ENCODE results near the gene ZNF677. TPM values are rescaled to one million over a fixed set of nuclear protein-coding genes. Genes with fewer than 3 reads are reported as not detected.
"Not testable (repeated sequence)": the region's sequence is repeated elsewhere in the genome, so short reads cannot be mapped to it uniquely, and the experiment has no call there.

Gene ZNF677
- total and polyA plus RNA-seq, 7 donors, result 3.3 to 9.7 (median 6.8) TPM

- no peak overlapping the region for H3K4me3 ChIP-seq
- ATAC-seq (no peak), DNase-seq (no peak)
- TF ChIP-seq, protein P1, sequence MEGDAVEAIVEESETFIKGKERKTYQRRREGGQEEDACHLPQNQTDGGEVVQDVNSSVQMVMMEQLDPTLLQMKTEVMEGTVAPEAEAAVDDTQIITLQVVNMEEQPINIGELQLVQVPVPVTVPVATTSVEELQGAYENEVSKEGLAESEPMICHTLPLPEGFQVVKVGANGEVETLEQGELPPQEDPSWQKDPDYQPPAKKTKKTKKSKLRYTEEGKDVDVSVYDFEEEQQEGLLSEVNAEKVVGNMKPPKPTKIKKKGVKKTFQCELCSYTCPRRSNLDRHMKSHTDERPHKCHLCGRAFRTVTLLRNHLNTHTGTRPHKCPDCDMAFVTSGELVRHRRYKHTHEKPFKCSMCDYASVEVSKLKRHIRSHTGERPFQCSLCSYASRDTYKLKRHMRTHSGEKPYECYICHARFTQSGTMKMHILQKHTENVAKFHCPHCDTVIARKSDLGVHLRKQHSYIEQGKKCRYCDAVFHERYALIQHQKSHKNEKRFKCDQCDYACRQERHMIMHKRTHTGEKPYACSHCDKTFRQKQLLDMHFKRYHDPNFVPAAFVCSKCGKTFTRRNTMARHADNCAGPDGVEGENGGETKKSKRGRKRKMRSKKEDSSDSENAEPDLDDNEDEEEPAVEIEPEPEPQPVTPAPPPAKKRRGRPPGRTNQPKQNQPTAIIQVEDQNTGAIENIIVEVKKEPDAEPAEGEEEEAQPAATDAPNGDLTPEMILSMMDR (IDR thresholded peaks at IDR 0.05), result no peak
- WGBS, 3 donors, result 50 to 58% (median 56%) methylated on average over 4 of the region's 4 CpGs
- no peaks in the 10 kb centered on the region for H3K9me3 ChIP-seq
- intact Hi-C loops (cut with DNase I), result no loop called here
- H3K36me3 ChIP-seq (ENCODE audit: insufficient read depth in 1 of 2, low read depth in 1 of 2), result no peaks in the 10 kb centered on the region
- no peak overlapping the region for H3K27ac ChIP-seq
- no peaks in the 10 kb centered on the region for H3K4me1 ChIP-seq
- H3K27me3 ChIP-seq (ENCODE audit: insufficient read depth in 3 of 3, low read length in 2 of 3), result no peaks in the 10 kb centered on the region
Measured at GRCh38 chr19:53285087-53285486, 30.4 kb upstream of the ZNF677 start.

GRCh38 chr19:53281947-53282346, 27.3 kb upstream of the ZNF677 start:
- H3K36me3 ChIP-seq (ENCODE audit: insufficient read depth in 1 of 2, low read depth in 1 of 2); H3K9me3 ChIP-seq; H3K4me1 ChIP-seq; H3K27ac ChIP-seq; intact Hi-C loops (cut with DNase I); H3K27me3 ChIP-seq (ENCODE audit: insufficient read depth in 3 of 3, low read length in 2 of 3); ATAC-seq; H3K4me3 ChIP-seq; DNase-seq: not testable (repeated sequence)
- WGBS, 3 donors, result 25 to 58% (median 40%) methylated on average over 1 to 3 of the region's 8 CpGs

DNA sequence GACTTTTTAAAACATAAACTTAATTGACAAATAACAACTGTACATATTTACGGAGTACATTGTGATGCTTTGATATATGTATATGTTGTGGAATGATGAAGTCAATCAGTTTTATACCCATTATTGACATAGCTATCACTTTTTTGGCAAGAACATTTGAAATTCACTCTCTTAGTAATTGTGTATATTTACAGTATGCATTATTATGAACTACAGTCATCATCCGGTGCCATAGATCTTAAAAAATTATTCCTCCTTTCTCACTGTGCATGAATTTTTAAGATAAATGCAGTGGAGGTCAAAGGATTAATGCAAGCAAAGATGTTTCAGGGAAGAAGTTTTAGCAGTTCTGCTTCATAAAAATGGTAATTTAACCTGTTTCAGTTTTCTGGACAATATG, 20.8 kb upstream of the ZNF677 start:
- ATAC-seq (no peak), DNase-seq (no peak)
- Histone ChIP-seq H3K36me3 (ENCODE audit: insufficient read depth in 1 of 2, low read depth in 1 of 2) (no peaks in the 10 kb centered on the region), H3K4me1 (no peaks in the 10 kb centered on the region), H3K4me3 (no peak overlapping the region), H3K9me3 (no peaks in the 10 kb centered on the region), H3K27me3 (ENCODE audit: insufficient read depth in 3 of 3, low read length in 2 of 3) (peaks cover 0 to 2% (median 0%) of the 10 kb centered on the region in 3 donors), H3K27ac (no peak overlapping the region)
- TF ChIP-seq, protein P1 (IDR thresholded peaks at IDR 0.05), result no peak
- WGBS, 3 donors, result 94 to 95% (median 95%) methylated on average over 2 of the region's 2 CpGs
- intact Hi-C loops (cut with DNase I), result no loop called here

GRCh38 chr19:53272044-53272443, 17.4 kb upstream of the ZNF677 start:
- TF ChIP-seq, protein P1 (IDR thresholded peaks at IDR 0.05), result no peak
- WGBS, 3 donors, result 74 to 84% (median 79%) methylated on average over 8 to 9 of the region's 9 CpGs
- Histone ChIP-seq H3K36me3 (ENCODE audit: insufficient read depth in 1 of 2, low read depth in 1 of 2) (no peaks in the 10 kb centered on the region), H3K4me1 (no peaks in the 10 kb centered on the region), H3K27me3 (ENCODE audit: insufficient read depth in 3 of 3, low read length in 2 of 3) (peaks cover 0 to 2% (median 0%) of the 10 kb centered on the region in 3 donors), H3K4me3 (no peak overlapping the region), H3K27ac (no peak overlapping the region), H3K9me3 (no peaks in the 10 kb centered on the region)
- intact Hi-C loops (cut with DNase I), result no loop called here
- ATAC-seq (no peak), DNase-seq (no peak)

DNA sequence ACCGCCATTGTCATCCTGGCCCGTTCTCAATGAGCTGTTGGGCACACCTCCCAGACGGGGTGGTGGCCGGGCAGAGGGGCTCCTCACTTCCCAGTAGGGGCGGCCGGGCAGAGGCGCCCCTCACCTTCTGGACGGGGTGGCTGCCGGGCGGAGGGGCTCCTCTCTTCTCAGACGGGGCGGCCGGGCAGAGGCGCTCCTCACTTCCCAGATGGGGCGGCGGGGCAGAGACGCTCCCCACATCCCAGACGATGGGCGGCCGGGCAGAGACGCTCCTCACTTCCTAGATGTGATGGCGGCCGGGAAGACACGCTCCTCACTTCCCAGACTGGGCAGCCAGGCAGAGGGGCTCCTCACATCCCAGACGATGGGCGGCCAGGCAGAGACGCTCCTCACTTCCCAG, 15.2 kb upstream of the ZNF677 start:
- H3K9me3 ChIP-seq; ATAC-seq; H3K27me3 ChIP-seq (ENCODE audit: insufficient read depth in 3 of 3, low read length in 2 of 3); H3K4me3 ChIP-seq; intact Hi-C loops (cut with DNase I); H3K36me3 ChIP-seq (ENCODE audit: insufficient read depth in 1 of 2, low read depth in 1 of 2); DNase-seq; H3K4me1 ChIP-seq; H3K27ac ChIP-seq: not testable (repeated sequence)
- WGBS, 3 donors, result 94 to 97% (median 95%) methylated on average over 10 to 27 of the region's 27 CpGs

- not testable (repeated sequence) for H3K27me3 ChIP-seq (ENCODE audit: insufficient read depth in 3 of 3, low read length in 2 of 3)
- WGBS, 3 donors, result 86 to 96% (median 89%) methylated on average over 3 to 4 of the region's 5 CpGs
Measured at GRCh38 chr19:53267623-53268022, 12.9 kb upstream of the ZNF677 start, which contains the start of gene VN1R4. Gene VN1R4 (minus strand): TSS chr19:53267723. CDS start chr19:53267665, 58 bp downstream.

DNA sequence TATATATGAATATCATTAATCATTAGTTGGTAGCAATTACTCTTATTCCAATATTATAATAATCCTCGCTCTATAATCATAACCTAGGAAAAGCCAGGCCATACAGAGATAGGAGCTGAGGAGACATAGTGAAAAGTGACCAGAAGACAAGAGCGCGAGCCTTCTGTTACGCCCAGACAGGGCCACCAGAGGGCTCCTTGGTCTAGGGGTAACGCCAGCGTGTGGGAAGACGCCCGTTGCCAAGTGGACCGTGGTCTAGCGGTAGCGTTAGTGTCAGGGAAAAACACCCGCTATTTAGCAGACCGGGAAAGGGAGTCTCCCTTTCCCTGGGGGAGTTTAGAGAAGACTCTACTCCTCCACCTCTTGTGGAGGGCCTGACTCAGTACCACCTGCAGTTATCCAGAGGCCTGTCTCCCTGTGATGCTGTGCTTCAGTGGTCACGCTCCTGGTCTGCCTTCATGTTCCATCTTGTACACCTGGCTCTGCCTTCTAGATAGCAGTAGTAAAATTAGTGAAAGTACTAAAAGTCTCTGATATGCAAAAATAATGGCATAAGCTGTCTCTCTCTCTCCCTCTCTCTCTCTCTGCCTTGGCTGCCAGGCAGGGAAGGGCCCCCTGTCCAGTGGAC, 3.2 kb upstream of the ZNF677 start, which contains the start of gene VN1R2:
Gene VN1R2, plus strand, starts transcription at position 578 of the 628 bp plus-strand sequence. CDS start 84 bp downstream, outside the sequence.
- ATAC-seq; DNase-seq; H3K4me3 ChIP-seq; H3K36me3 ChIP-seq (ENCODE audit: insufficient read depth in 1 of 2, low read depth in 1 of 2); H3K27me3 ChIP-seq (ENCODE audit: insufficient read depth in 3 of 3, low read length in 2 of 3); intact Hi-C loops (cut with DNase I); H3K4me1 ChIP-seq; H3K27ac ChIP-seq: not testable (repeated sequence)
- peaks cover 22% of the 10 kb centered on the region for H3K9me3 ChIP-seq
- 56 to 62% (median 58%) methylated on average over 14 of the region's 14 CpGs for WGBS, 3 donors

More at GRCh38 chr19:53267623-53268022, 12.9 kb upstream of the ZNF677 start, which contains the start of gene VN1R4:
- H3K9me3 ChIP-seq, result peaks cover 11% of the 10 kb centered on the region
- ATAC-seq; H3K4me1 ChIP-seq; H3K27ac ChIP-seq; DNase-seq; H3K36me3 ChIP-seq (ENCODE audit: insufficient read depth in 1 of 2, low read depth in 1 of 2); intact Hi-C loops (cut with DNase I); H3K4me3 ChIP-seq: not testable (repeated sequence)

Data from psoas muscle (tissue), 8 donors.